ENCODE results near the gene SSX4B. TPM values are rescaled to one million over a fixed set of nuclear protein-coding genes. Genes with fewer than 3 reads are reported as not detected.

Gene SSX4B, protein sequence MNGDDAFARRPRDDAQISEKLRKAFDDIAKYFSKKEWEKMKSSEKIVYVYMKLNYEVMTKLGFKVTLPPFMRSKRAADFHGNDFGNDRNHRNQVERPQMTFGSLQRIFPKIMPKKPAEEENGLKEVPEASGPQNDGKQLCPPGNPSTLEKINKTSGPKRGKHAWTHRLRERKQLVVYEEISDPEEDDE
- polyA plus RNA-seq = not detected in 2 replicates

DNA sequence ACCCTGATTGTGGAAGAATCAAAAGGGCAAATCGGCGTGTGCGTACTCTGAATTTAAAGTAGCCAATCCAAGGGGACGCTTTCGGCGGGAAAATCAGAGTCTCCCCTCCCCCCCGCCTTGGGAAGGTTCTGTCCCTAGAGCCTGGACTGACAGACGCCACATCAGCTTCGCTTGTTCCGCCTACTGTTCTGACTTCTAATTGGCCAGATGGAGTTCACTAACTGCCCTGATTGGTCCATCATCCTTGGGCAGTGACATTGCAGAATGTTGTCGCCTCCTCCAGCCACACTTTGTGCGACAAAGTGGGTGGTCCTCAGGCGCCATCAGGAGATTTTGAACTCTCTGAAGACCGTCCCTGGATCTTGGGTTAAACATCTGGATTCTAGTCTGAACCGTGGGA lies at the start of gene SSX4B:
TSS of gene SSX4B (minus strand) at position 101 of the 400 bp plus-strand sequence. CDS start 588 bp downstream, outside the sequence.

DNA sequence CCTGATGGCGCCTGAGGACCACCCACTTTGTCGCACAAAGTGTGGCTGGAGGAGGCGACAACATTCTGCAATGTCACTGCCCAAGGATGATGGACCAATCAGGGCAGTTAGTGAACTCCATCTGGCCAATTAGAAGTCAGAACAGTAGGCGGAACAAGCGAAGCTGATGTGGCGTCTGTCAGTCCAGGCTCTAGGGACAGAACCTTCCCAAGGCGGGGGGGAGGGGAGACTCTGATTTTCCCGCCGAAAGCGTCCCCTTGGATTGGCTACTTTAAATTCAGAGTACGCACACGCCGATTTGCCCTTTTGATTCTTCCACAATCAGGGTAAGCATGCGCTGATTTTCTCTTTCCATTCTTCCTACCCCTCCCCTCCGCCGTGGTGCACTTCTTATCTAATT lies 28.5 kb downstream of the SSX4B start, which contains the start of gene SSX4:
TSS of gene SSX4 (plus strand) at position 301 of the 400 bp plus-strand sequence. CDS start 515 bp downstream, outside the sequence.

DNA sequence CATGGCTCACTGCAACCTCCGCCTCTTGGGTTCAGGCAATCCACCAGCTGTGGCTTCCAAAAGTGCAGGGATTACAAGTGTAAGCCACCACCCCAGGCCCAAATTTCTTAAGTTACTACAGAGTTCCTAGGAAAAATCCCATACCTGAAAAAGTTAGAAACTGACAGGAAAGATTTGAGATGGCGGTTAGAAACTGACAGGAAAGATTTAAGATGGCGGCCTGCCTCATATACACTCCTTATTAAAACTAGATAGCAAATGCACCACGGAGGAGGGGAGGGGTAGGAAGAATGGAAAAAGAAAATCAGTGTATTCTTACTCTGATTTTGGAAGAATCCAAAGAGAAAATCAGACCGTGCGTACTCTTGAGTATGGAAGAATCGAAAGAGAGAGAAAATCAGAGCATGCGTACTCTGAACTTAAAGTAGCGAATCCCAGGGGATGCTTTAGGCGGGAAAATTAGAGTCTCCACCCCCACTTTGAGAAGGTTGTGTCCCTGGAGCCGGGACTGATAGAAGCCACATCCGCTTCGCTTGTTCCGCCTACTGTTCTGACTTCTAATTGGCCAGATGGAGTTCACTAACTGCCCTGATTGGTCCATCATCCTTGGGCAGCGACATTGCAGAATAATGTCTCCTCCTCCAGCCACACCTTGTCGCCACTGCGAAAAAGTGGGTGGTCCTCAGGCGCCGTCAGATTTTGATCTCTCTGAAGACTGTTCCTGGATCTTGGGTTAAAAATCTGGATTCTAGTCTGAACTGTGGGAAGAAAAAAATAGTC lies 55.3 kb downstream of the SSX4B start, which contains the start of gene SSX3:
TSS of gene SSX3 (minus strand) at position 389 of the 780 bp plus-strand sequence. CDS start 1,454 bp downstream, outside the sequence.

Other genes with a start within 250 kb of the SSX4B start
- not detected in 2 replicates for gene SSX5, start 215.2 kb downstream of the SSX4B start, polyA plus RNA-seq
- not detected in 2 replicates for gene SSX1, start 156.6 kb downstream of the SSX4B start, polyA plus RNA-seq
- 0.32 TPM in 1 of 2 replicates, not detected in the other for gene SSX3, start 55.3 kb downstream of the SSX4B start, polyA plus RNA-seq
- gene SSX4, start 28.4 kb downstream of the SSX4B start, polyA plus RNA-seq = not detected in 2 replicates
- not detected in 2 replicates for gene SLC38A5, start 58.3 kb upstream of the SSX4B start, polyA plus RNA-seq
- 23.4 and 25.6 TPM in 2 replicates for gene FTSJ1, start 64.2 kb upstream of the SSX4B start, polyA plus RNA-seq
- gene PORCN, start 97.0 kb upstream of the SSX4B start, polyA plus RNA-seq = 11.5 and 19.8 TPM in 2 replicates
- gene EBP, start 109.8 kb upstream of the SSX4B start, polyA plus RNA-seq = 102 and 134 TPM in 2 replicates
- gene TBC1D25, start 127.8 kb upstream of the SSX4B start, polyA plus RNA-seq = 2.4 and 4.2 TPM in 2 replicates
- 37.2 and 38.7 TPM in 2 replicates for gene RBM3, start 162.5 kb upstream of the SSX4B start, polyA plus RNA-seq
- gene WDR13, start 185.5 kb upstream of the SSX4B start, polyA plus RNA-seq = 20.1 and 22.3 TPM in 2 replicates